ENCODE measurements around the gene FCRL3.

The FCRL3 gene

GRCh38 chr1:157653494-157653873, 47.1 kb downstream of the FCRL3 start:
- no peak overlapping the region for H3K4me3 ChIP-seq (replicated peaks in 1 of 2; ENCODE audit: low read depth in 2 of 2, low read length in 2 of 2)
- TF ChIP-seq, protein P1, sequence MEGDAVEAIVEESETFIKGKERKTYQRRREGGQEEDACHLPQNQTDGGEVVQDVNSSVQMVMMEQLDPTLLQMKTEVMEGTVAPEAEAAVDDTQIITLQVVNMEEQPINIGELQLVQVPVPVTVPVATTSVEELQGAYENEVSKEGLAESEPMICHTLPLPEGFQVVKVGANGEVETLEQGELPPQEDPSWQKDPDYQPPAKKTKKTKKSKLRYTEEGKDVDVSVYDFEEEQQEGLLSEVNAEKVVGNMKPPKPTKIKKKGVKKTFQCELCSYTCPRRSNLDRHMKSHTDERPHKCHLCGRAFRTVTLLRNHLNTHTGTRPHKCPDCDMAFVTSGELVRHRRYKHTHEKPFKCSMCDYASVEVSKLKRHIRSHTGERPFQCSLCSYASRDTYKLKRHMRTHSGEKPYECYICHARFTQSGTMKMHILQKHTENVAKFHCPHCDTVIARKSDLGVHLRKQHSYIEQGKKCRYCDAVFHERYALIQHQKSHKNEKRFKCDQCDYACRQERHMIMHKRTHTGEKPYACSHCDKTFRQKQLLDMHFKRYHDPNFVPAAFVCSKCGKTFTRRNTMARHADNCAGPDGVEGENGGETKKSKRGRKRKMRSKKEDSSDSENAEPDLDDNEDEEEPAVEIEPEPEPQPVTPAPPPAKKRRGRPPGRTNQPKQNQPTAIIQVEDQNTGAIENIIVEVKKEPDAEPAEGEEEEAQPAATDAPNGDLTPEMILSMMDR (IDR thresholded peaks at IDR 0.05; ENCODE audit: low read depth, low read length) = no peak
- DNase-seq (ENCODE audit: low read depth in 2 of 2) = no peak

DNA sequence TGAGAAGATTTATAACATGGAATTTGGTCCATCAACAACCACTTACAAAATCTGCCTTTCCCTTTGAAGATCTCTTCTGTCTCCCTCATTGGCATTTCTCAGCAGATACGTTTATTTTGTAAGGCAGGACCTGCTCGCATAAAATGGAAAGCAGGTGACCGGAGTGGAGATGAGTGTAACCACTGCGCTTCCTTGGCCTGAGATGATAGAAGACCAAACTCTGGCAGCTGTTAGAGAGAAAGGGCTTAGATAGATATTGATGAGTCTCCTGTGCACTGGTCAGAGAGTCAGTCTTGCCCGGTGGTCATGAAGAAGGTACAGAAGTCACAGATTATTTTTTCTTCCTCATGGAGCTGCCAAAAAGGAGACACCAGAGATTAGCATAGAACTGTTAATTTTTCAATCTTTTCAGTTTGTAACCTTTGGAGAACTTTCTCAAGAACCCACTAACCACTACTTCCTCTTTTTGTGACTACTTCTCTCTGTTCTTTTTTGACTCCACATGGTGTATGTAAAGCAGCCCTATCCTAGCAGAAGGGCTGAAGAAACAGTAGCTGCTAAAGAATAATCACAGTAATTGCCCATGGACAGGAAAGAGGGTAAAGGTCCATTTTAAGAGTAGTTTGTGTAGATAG, 47.6 kb downstream of the FCRL3 start:
- no peak overlapping the region for H3K4me3 ChIP-seq (replicated peaks in 1 of 2; ENCODE audit: low read depth in 2 of 2, low read length in 2 of 2)
- TF ChIP-seq, protein P1 (IDR thresholded peaks at IDR 0.05; ENCODE audit: low read depth, low read length) = no peak
- no peak for DNase-seq (ENCODE audit: low read depth in 2 of 2)

- no peak for DNase-seq (ENCODE audit: low read depth in 2 of 2)
- H3K4me3 ChIP-seq (replicated peaks in 1 of 2; ENCODE audit: low read depth in 2 of 2, low read length in 2 of 2) = no peak overlapping the region
- TF ChIP-seq, protein P1 (IDR thresholded peaks at IDR 0.05; ENCODE audit: low read depth, low read length) = no peak
Measured at GRCh38 chr1:157648317-157648716, 52.3 kb downstream of the FCRL3 start.

- TF ChIP-seq, protein P1 (IDR thresholded peaks at IDR 0.05; ENCODE audit: low read depth, low read length) = no peak
- no peak overlapping the region for H3K4me3 ChIP-seq (replicated peaks in 1 of 2; ENCODE audit: low read depth in 2 of 2, low read length in 2 of 2)
- no peak for DNase-seq (ENCODE audit: low read depth in 2 of 2)
Measured at GRCh38 chr1:157646144-157646543, 54.4 kb downstream of the FCRL3 start.

- no peak overlapping the region for H3K4me3 ChIP-seq (replicated peaks in 1 of 2; ENCODE audit: low read depth in 2 of 2, low read length in 2 of 2)
- TF ChIP-seq, protein P1 (IDR thresholded peaks at IDR 0.05; ENCODE audit: low read depth, low read length) = no peak
- no peak for DNase-seq (ENCODE audit: low read depth in 2 of 2)
Measured at GRCh38 chr1:157641177-157641576, 59.4 kb downstream of the FCRL3 start.

DNA sequence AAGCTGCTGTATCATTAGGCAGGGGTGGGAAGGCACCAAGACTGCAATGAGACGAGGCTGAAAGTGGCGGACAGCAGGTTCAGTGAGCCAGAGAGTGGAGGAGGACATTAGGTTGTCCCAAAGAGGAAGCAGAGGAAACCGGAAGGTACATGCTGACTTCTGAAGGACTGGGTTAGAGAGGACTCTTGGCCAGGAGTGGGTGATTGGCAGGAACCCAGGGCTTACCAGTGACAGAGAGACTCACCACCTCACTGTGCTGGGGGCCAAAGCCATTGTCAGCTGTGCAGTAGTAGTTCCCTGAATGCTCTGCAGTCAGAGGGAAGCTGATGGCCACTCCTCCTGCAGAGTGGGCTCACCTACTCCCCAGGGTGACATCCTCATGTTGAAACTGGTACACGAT, 60.8 kb downstream of the FCRL3 start:
- no peak overlapping the region for H3K4me3 ChIP-seq (replicated peaks in 1 of 2; ENCODE audit: low read depth in 2 of 2, low read length in 2 of 2)
- TF ChIP-seq, protein P1 (IDR thresholded peaks at IDR 0.05; ENCODE audit: low read depth, low read length) = no peak
- no peak for DNase-seq (ENCODE audit: low read depth in 2 of 2)

GRCh38 chr1:157628773-157629172, 71.8 kb downstream of the FCRL3 start:
- TF ChIP-seq, protein P1 (IDR thresholded peaks at IDR 0.05; ENCODE audit: low read depth, low read length) = no peak
- H3K4me3 ChIP-seq (replicated peaks in 1 of 2; ENCODE audit: low read depth in 2 of 2, low read length in 2 of 2) = no peak overlapping the region
- no peak for DNase-seq (ENCODE audit: low read depth in 2 of 2)

Data from cardiac fibroblast (primary cell).